T47D (cell line): Measurements from ENCODE around the gene ULBP2.
"Not testable (repeated sequence)": the region's sequence is repeated elsewhere in the genome, so short reads cannot be mapped to it uniquely, and the experiment has no call there.

ENCODE experiments used
- DNase-seq, 2 experiments: peaks; one replicate each; pipeline versions ENCODE4 v3.0.0 to v3.0.0-alpha.2; 2011 to 2012; ENCODE audit warnings: low read depth in 1 of 2, low spot score in 1 of 2
- JUND ChIP-seq: IDR thresholded peaks from 2 replicates; pipeline ENCODE4 v1.6.1; 2012; ENCODE audit warnings: low read depth
- in situ Hi-C: cut with HindIII; loops from 2 replicates; pipeline ENCODE4 v1.10.0; 2016; ENCODE audit warnings: low sequenced_read_pairs, low pct_unique_long_range_greater_than_20kb

ULBP2 gene

DNA sequence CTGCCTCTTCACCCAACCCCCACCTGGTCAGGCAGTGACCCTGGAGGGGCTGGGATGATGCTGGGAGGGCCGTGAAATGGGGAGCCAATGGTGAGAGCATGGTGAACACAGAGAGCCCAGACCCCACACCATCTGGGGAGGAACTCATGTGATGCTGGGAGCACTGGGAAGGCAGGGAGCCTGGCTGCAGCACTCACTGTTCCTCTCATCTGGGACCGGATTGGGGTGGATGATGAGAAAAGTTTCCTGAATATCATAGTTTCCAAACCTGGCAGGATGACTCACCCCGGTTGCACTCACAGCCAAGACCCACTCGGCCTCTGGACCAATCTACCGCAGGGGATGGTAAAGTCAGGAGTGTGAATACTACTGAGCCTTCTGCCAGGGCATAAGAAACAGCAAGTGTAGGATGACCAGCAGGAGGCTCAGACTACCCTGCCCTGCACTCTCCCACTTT, 43.7 kb downstream of the ULBP2 start:
- in situ Hi-C loops, result no loop called here
- no peak for DNase-seq
- no peak for TF ChIP-seq JUND

- DNase-seq, result no peak
- in situ Hi-C loops, result no loop called here
- TF ChIP-seq JUND, result no peak
Observed at GRCh38 chr6:149987602-149988107, 45.8 kb downstream of the ULBP2 start.

- no peak for DNase-seq
- no peak for TF ChIP-seq JUND
- in situ Hi-C loops, result no loop called here
Observed at GRCh38 chr6:149988550-149989346, 46.9 kb downstream of the ULBP2 start.

DNA sequence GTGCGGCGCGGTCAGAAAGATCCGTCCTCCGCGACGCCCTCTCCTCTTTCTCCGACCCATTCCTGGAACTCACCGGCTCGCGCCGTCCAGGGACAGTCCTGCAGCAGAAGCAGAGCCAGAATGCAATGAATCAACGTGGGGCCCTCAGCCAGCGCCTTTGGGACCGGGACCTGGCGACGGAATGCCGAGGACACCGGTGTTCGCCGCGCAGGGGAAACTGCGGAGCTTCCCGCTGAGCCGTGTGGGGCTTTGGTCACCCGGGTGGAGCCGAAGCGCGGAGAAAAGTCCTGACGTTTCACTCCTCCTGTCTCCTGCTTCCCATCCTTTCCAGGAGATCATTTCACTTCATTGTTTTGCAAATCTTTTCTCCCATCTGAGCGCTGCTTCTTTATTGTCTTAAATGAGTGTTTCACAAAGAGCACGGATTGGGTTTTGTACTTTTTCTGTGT, 48.4 kb downstream of the ULBP2 start:
- in situ Hi-C loops, result no loop called here
- TF ChIP-seq JUND, result no peak
- DNase-seq, result no peak

DNA sequence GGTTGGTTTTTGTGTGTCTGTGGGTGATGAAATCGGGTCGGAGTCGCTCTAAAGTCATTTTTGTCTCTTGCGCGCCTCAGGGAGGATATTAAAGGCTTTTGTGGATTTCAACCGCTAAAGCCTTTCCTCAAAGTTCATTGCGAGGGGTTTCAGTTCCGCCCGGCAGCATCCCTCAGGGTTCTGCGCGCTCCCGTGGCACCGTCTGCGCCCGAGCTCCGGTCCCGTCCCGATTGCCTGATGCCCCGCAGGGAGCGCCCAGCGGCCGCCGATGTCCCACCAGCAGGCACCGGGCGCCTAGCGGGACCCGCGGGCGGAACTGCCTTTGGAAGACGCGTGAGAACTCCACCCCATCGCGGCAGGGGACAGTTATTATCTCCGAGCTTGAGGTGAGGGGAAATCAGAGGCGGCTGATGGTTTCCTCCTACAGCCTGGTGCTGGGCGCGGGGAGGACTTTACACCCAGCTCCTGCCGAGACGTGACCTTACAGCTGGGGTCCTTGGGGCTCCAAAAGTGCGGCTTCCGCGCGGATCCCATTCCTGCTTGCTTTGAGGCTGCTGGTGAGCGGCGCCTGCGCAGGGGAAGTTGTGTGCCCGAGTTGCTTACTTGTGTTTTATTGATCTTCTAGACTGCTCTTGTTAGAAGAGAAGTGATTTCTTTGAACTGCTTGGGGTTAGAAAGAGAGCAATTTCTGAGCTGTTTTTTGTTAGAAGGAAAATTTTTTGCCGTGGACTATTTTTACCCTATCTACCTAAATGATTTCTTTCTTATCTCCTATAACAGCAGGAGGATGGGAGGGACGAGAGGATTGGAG, 49.1 kb downstream of the ULBP2 start:
- in situ Hi-C loops, result no loop called here
- DNase-seq, result no peak
- no peak for TF ChIP-seq JUND

DNA sequence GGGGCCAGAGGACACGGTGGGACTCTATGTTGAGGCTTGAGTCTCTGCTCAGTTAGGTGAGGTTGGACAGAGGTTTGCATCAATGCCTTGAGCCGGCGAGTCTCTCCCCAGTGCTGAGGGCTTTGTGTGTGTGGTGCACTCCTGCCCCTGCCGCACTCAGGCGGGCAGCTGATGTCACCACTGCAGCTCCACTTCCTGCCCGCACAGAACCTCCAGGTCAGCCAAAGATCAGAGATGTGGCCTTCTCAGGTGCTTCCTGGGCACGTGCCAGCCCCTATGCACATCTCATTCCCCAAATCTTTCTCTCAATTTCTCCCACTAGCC, 49.6 kb downstream of the ULBP2 start:
- DNase-seq, in situ Hi-C loops: not testable (repeated sequence)

- in situ Hi-C loops, result no loop called here
- DNase-seq, result no peak
- TF ChIP-seq JUND, result no peak
Observed at GRCh38 chr6:149991838-149992237, 50.0 kb downstream of the ULBP2 start.

DNA sequence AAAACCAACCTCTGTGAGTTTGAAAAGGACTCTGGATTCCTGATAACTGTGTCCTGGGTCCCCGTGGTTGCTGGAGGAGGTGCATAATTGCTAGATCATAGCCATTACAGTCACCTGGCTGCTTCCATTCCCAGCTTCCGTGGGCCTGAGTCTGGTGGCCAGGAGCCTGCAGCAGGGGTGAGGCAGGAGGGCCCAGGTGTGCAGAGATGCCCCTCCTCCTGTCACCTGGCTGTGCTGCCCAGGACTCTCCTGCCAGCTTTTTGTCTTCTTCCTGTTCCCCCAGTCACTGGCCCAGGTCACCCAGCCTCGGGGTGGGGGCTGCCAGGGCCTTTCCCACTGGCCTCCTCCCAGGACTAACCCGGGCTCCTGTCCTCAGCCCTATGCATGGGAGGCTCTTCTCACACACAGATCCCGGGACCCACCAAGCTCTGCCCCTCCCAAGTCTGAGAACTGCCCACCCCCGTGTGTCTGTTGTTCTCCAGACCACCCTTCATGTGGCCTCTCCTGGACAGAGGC, 53.5 kb downstream of the ULBP2 start:
- DNase-seq, result no peak
- TF ChIP-seq JUND, result no peak
- in situ Hi-C loops, result no loop called here

DNA sequence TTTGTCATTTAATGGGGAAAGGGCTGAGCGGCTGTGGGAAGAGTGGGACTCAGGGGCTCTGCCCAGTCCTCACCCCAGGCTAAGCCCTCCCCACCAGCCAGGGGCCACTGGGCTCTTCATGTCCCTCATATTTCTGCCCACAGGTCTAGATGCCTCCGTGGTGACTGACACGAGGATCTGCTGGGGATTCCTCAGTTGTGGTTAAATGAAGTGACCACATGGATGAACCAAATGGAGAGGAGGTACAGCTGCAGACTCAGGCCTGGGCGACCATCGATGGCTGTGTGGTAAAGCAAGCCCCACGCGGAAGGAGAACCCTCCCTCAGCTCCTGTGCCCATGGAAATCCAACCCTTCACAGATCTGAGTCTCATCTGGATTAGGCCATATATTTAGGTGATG, 54.2 kb downstream of the ULBP2 start:
- no peak for DNase-seq
- in situ Hi-C loops, result no loop called here
- TF ChIP-seq JUND, result no peak
